Stimulated activated CD4-positive, alpha-beta T cell treated with anti-CD3 and anti-CD28 coated beads, Interleukin-2, amount 100 ng/mL, for 24 hours (primary cell): Measurements from ENCODE around the gene AFF3.

Experiments used
- DNase-seq, 2 donors: peaks; one replicate each; pipeline ENCODE4 v3.0.0-alpha.2; 2020

AFF3 gene

GRCh38 chr2:99851811-99852210 is 290.6 kb downstream of the AFF3 start:
- DNase-seq, result no peak

GRCh38 chr2:99851089-99851488 is 291.3 kb downstream of the AFF3 start:
- DNase-seq, result no peak

- no peak for DNase-seq
These were observed 292.2 kb downstream of the AFF3 start for GRCh38 chr2:99850084-99850710.

GRCh38 chr2:99846462-99847107 is 295.8 kb downstream of the AFF3 start:
- no peak for DNase-seq

GRCh38 chr2:99845296-99845695 is 297.1 kb downstream of the AFF3 start:
- no peak for DNase-seq

GRCh38 chr2:99842451-99842850 is 299.9 kb downstream of the AFF3 start:
- no peak for DNase-seq

GRCh38 chr2:99841749-99842148 is 300.6 kb downstream of the AFF3 start:
- no peak for DNase-seq

GRCh38 chr2:99840831-99841230 is 301.6 kb downstream of the AFF3 start:
- no peak for DNase-seq

GRCh38 chr2:99836690-99837605 is 305.4 kb downstream of the AFF3 start:
- no peak for DNase-seq

GRCh38 chr2:99834426-99834825 is 308.0 kb downstream of the AFF3 start:
- DNase-seq, result no peak

GRCh38 chr2:99833586-99834201 is 308.7 kb downstream of the AFF3 start:
- no peak for DNase-seq

- DNase-seq, result no peak
These were observed 309.5 kb downstream of the AFF3 start for GRCh38 chr2:99832926-99833325.

- DNase-seq, result no peak
These were observed 310.6 kb downstream of the AFF3 start for GRCh38 chr2:99831772-99832171.

- DNase-seq, result no peak
These were observed 314.9 kb downstream of the AFF3 start for GRCh38 chr2:99827296-99827999.

GRCh38 chr2:99825630-99826029 is 316.8 kb downstream of the AFF3 start:
- no peak for DNase-seq

- DNase-seq, result no peak
These were observed 317.6 kb downstream of the AFF3 start for GRCh38 chr2:99824758-99825157.

- DNase-seq, result no peak
These were observed 319.7 kb downstream of the AFF3 start for GRCh38 chr2:99822474-99823207.

- DNase-seq, result no peak
These were observed 320.4 kb downstream of the AFF3 start for GRCh38 chr2:99821984-99822383.

- no peak for DNase-seq
These were observed 320.8 kb downstream of the AFF3 start for GRCh38 chr2:99821572-99821971.

GRCh38 chr2:99821039-99821438 is 321.4 kb downstream of the AFF3 start:
- no peak for DNase-seq

GRCh38 chr2:99819766-99820165 is 322.6 kb downstream of the AFF3 start:
- no peak for DNase-seq

GRCh38 chr2:99818842-99819241 is 323.5 kb downstream of the AFF3 start:
- no peak for DNase-seq
